Measurements from ENCODE around the gene THSD7B. TPM values are rescaled to one million over a fixed set of nuclear protein-coding genes. Genes with fewer than 3 reads are reported as not detected.

THSD7B gene
- total and polyA plus RNA-seq, 10 of the 15 experiments (the other 5 are each of a cell fraction or from before 2014, with no cell fraction given): 0.03 to 0.56 (median 0.28) TPM

DNA sequence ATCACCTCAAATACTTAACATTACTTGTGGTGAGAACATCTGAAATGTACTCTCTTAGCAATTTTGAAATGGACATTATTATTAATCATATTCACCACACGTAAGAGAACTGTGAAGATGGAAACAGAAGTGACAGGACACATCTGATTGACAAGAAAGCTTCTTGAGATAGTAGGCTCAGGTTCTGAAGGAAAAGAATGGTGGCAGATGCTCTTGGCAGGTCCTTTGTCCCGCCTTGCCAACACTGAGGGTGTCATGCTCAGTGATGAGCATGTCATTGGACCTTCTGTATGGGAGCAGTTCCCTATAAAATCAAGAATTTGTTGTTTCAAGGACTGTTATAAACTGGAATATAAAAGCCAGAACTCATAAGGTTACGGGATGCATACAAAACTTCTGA lies 428.1 kb downstream of the THSD7B start:
- WGBS (ENCODE audit: insufficient coverage, insufficient replicate concordance, low lambda C conversion rate, missing lambda C conversion rate): 15% methylated on average over 3 of the region's 3 CpGs
- no peak for FAIRE-seq
- CTCF ChIA-PET: no interaction called here
- intact Hi-C loops (cut with micrococcal nuclease; ENCODE audit: unreplicated experiment): no loop called here
- Histone ChIP-seq H3K36me3 (ENCODE audit: control insufficient read depth in 2 of 2, insufficient read depth in 2 of 2, low read length in 1 of 2) (no peaks in the 10 kb centered on the region), H3K4me3 (no peak overlapping the region), H2AFZ (ENCODE audit: control insufficient read depth, low read depth, low read length) (no peak overlapping the region), H3K27me3 (replicated peaks in 1 of 2; ENCODE audit: control insufficient read depth in 2 of 2, insufficient read depth in 2 of 2, low read length in 1 of 2) (no peaks in the 10 kb centered on the region), H3K27ac (ENCODE audit: control insufficient read depth, insufficient read depth) (no peak overlapping the region), H3K9me3 (replicated peaks; ENCODE audit: control insufficient read depth, insufficient read depth, low read length) (no peaks in the 10 kb centered on the region), H4K20me1 (ENCODE audit: control insufficient read depth, insufficient read depth) (no peaks in the 10 kb centered on the region), H3K4me1 (ENCODE audit: control insufficient read depth, insufficient read depth, low read length) (no peaks in the 10 kb centered on the region), H3K4me2 (ENCODE audit: control insufficient read depth, insufficient read depth) (no peak overlapping the region), H3K79me2 (ENCODE audit: control insufficient read depth, insufficient read depth, low read length) (no peaks in the 10 kb centered on the region), H3K9ac (ENCODE audit: control insufficient read depth, insufficient read depth, low read length) (no peak overlapping the region)
- in situ Hi-C loops (cut with MboI): no loop called here
- SMC1A ChIA-PET (ENCODE audit: uncharacterized antibody, unreplicated experiment): interaction anchor here (0.5 to 0.8 kb wide), 3 partner anchors 31 to 77 kb away, joined by 3 to 4 read pairs (median 3); no protein-coding TSS in a partner anchor
- RAD21 ChIA-PET (ENCODE audit: unreplicated experiment): no interaction called here
- no peak for ATAC-seq
- POLR2A ChIA-PET: interaction anchor here (1.5 kb wide), 1 partner anchor 15 kb away, joined by 3 read pairs; no protein-coding TSS in a partner anchor
- BruUV-seq (replicated peaks): no TSS peak
- no peak for DNase-seq (ENCODE audit: low read depth, low spot score)
- TF ChIP-seq, protein P1, sequence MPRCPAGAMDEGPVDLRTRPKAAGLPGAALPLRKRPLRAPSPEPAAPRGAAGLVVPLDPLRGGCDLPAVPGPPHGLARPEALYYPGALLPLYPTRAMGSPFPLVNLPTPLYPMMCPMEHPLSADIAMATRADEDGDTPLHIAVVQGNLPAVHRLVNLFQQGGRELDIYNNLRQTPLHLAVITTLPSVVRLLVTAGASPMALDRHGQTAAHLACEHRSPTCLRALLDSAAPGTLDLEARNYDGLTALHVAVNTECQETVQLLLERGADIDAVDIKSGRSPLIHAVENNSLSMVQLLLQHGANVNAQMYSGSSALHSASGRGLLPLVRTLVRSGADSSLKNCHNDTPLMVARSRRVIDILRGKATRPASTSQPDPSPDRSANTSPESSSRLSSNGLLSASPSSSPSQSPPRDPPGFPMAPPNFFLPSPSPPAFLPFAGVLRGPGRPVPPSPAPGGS (IDR thresholded peaks at IDR 0.05; ENCODE audit: borderline replicate concordance, insufficient read depth, low read depth, low read length, poor library complexity, severe bottlenecking): no peak

DNA sequence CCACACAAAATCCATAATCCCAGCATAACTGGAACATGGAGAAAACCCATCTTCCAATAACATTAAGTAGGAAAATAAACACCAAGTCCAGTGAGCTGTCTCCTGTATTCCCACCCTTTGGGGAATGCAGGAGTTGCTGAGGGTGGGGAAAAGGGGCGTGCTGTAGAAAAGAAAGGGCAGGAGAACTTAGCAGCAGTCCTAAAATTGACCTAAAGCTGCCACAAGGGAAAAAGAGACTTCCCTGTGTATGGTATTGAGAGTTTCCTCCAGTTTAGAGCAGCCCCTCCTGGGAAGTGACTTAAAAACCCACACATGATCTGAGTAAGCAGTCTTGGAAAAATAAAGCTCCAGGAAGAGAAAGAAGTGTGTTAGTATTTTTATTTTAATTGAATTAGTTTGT lies 428.8 kb downstream of the THSD7B start:
- FAIRE-seq (no peak), ATAC-seq (no peak), DNase-seq (ENCODE audit: low read depth, low spot score) (no peak)
- Histone ChIP-seq H3K9me3 (replicated peaks; ENCODE audit: control insufficient read depth, insufficient read depth, low read length) (no peaks in the 10 kb centered on the region), H3K4me3 (no peak overlapping the region), H2AFZ (ENCODE audit: control insufficient read depth, low read depth, low read length) (no peak overlapping the region), H3K4me2 (ENCODE audit: control insufficient read depth, insufficient read depth) (no peak overlapping the region), H3K79me2 (ENCODE audit: control insufficient read depth, insufficient read depth, low read length) (no peaks in the 10 kb centered on the region), H3K36me3 (ENCODE audit: control insufficient read depth in 2 of 2, insufficient read depth in 2 of 2, low read length in 1 of 2) (no peaks in the 10 kb centered on the region), H3K27me3 (replicated peaks in 1 of 2; ENCODE audit: control insufficient read depth in 2 of 2, insufficient read depth in 2 of 2, low read length in 1 of 2) (no peaks in the 10 kb centered on the region), H3K27ac (ENCODE audit: control insufficient read depth, insufficient read depth) (no peak overlapping the region), H3K9ac (ENCODE audit: control insufficient read depth, insufficient read depth, low read length) (no peak overlapping the region), H4K20me1 (ENCODE audit: control insufficient read depth, insufficient read depth) (no peaks in the 10 kb centered on the region), H3K4me1 (ENCODE audit: control insufficient read depth, insufficient read depth, low read length) (no peaks in the 10 kb centered on the region)
- BruUV-seq (replicated peaks): no TSS peak
- intact Hi-C loops (cut with micrococcal nuclease; ENCODE audit: unreplicated experiment): no loop called here
- WGBS (ENCODE audit: insufficient coverage, insufficient replicate concordance, low lambda C conversion rate, missing lambda C conversion rate): 7% methylated on average over 1 of the region's 1 CpG
- ChIA-PET SMC1A (ENCODE audit: uncharacterized antibody, unreplicated experiment) (interaction anchor here (0.8 to 2.7 kb wide), 6 partner anchors 13 to 53 kb away, joined by 3 to 8 read pairs (median 3); no protein-coding TSS in a partner anchor), POLR2A (interaction anchor here (1.5 kb wide), 1 partner anchor 16 kb away, joined by 3 read pairs; no protein-coding TSS in a partner anchor), CTCF (interaction anchor here (1.7 kb wide), 1 partner anchor 13 kb away, joined by 3 read pairs; no protein-coding TSS in a partner anchor), RAD21 (ENCODE audit: unreplicated experiment) (no interaction called here)
- no peak for TF ChIP-seq YBX1 (IDR thresholded peaks at IDR 0.05)
- TF ChIP-seq ASH2L (IDR thresholded peaks at IDR 0.05; ENCODE audit: borderline replicate concordance, low read depth): no peak
- in situ Hi-C loops (cut with MboI): no loop called here
